WTC11 (cell line): ENCODE data around the gene NAALADL2. TPM values are rescaled to one million over a fixed set of nuclear protein-coding genes. Genes with fewer than 3 reads are reported as not detected.

Experiments
- ATAC-seq: fragments of 200-7000 bp; cut with Tn5 transposase; 2 replicates; pipeline ENCODE4 v1.10.0; 2021; ENCODE audit warnings: mild to moderate bottlenecking, moderate library complexity
- CTCF ChIA-PET: fragments of 300-600 bp; sonication (Branson Sonifier 250); formaldehyde crosslinking; loops from one replicate; lab custom pipeline; 2021; ENCODE audit warnings: antibody characterized with exemption; lab: Charles Lee
- POLR2A ChIA-PET: fragments of 350-600 bp; sonication (Branson Sonifier 250); formaldehyde crosslinking; loops from one replicate; lab custom pipeline; 2021; ENCODE audit warnings: antibody characterized with exemption; lab: Charles Lee
- DNase-seq: peaks from one replicate; pipeline ENCODE4 v3.0.0; 2021; ENCODE audit warnings: low spot score
- H3K27ac Mint-ChIP-seq: 2 replicates; pipeline ENCODE4 v1.8.0; 2021; ENCODE audit warnings: mixed read lengths
- H3K27me3 Mint-ChIP-seq: 2 replicates; pipeline ENCODE4 v1.8.0; 2021; ENCODE audit warnings: low read depth, mild to moderate bottlenecking, moderate library complexity, mixed read lengths
- H3K36me3 Mint-ChIP-seq: 2 replicates; pipeline ENCODE4 v1.8.0; 2021; ENCODE audit warnings: mixed read lengths
- H3K4me1 Mint-ChIP-seq: 2 replicates; pipeline ENCODE4 v1.8.0; 2022; ENCODE audit warnings: mixed read lengths
- H3K4me3 Mint-ChIP-seq: 2 replicates; pipeline ENCODE4 v1.8.0; 2021; ENCODE audit warnings: mild to moderate bottlenecking, moderate library complexity, mixed read lengths
- H3K9me3 Mint-ChIP-seq: 2 replicates; pipeline ENCODE4 v1.8.0; 2021; ENCODE audit warnings: mixed read lengths
- AR ChIP-seq: fragments of 250-450 bp; sonication (Bioruptor Pico); IDR thresholded peaks from 2 replicates; pipeline ENCODE4 v1.9.0; 2021; ENCODE audit warnings: mild to moderate bottlenecking
- ATF6 ChIP-seq: sonication (generic); formaldehyde crosslinking; IDR thresholded peaks from 2 replicates; pipeline ENCODE4 v1.8.1; 2023; ENCODE audit warnings: mild to moderate bottlenecking, missing genetic modification reagents
- ETV6 ChIP-seq: sonication (generic); formaldehyde crosslinking; IDR thresholded peaks from 2 replicates; pipeline ENCODE4 v1.8.1; 2022; ENCODE audit warnings: mild to moderate bottlenecking, missing genetic modification reagents
- GTF2I ChIP-seq: fragments of 250-450 bp; sonication (Bioruptor Pico); conservative IDR thresholded peaks from 2 replicates; pipeline ENCODE4 v1.4.0; 2021; ENCODE audit warnings: mild to moderate bottlenecking
- HMGA2 ChIP-seq: fragments of 250-450 bp; sonication (Bioruptor Pico); IDR thresholded peaks from 2 replicates; pipeline ENCODE4 v1.4.0; 2021; ENCODE audit warnings: mild to moderate bottlenecking, moderate library complexity
- IRF2 ChIP-seq: sonication (generic); formaldehyde crosslinking; IDR thresholded peaks from 2 replicates; pipeline ENCODE4 v1.8.0; 2022; ENCODE audit warnings: low read depth, missing genetic modification reagents, borderline replicate concordance
- JUN ChIP-seq: sonication (generic); formaldehyde crosslinking; IDR thresholded peaks from 2 replicates; pipeline ENCODE4 v1.8.0; 2023; ENCODE audit warnings: mild to moderate bottlenecking, missing genetic modification reagents
- MXD4 ChIP-seq: fragments of 250-450 bp; sonication (Bioruptor Pico); IDR thresholded peaks from 2 replicates; pipeline ENCODE4 v1.8.0; 2021; ENCODE audit warnings: mild to moderate bottlenecking, moderate library complexity, borderline replicate concordance
- NFATC4 ChIP-seq: fragments of 250-450 bp; sonication (Bioruptor Pico); IDR thresholded peaks from 2 replicates; pipeline ENCODE4 v1.9.0; 2021; ENCODE audit warnings: mild to moderate bottlenecking
- NR2C2 ChIP-seq: sonication (generic); formaldehyde crosslinking; IDR thresholded peaks from 2 replicates; pipeline ENCODE4 v1.8.0; 2022; ENCODE audit warnings: mild to moderate bottlenecking, missing genetic modification reagents
- SMAD4 ChIP-seq: sonication (generic); formaldehyde crosslinking; IDR thresholded peaks from 2 replicates; pipeline ENCODE4 v1.8.0; 2022; ENCODE audit warnings: mild to moderate bottlenecking, missing genetic modification reagents
- TEAD4 ChIP-seq: sonication (generic); formaldehyde crosslinking; IDR thresholded peaks from 2 replicates; pipeline ENCODE4 v1.8.0; 2022; ENCODE audit warnings: mild to moderate bottlenecking, missing genetic modification reagents
- USF1 ChIP-seq: sonication (generic); formaldehyde crosslinking; IDR thresholded peaks from 2 replicates; pipeline ENCODE4 v1.8.0; 2022; ENCODE audit warnings: mild to moderate bottlenecking, missing genetic modification reagents
- ZNF138 ChIP-seq: sonication (generic); formaldehyde crosslinking; conservative IDR thresholded peaks from 2 replicates; pipeline ENCODE4 v1.8.1; 2022; ENCODE audit warnings: mild to moderate bottlenecking, moderate library complexity, missing genetic modification reagents
- ZNF232 ChIP-seq: sonication (generic); formaldehyde crosslinking; IDR thresholded peaks from 2 replicates; pipeline ENCODE4 v1.8.0; 2022; ENCODE audit warnings: mild to moderate bottlenecking, missing genetic modification reagents
- ZNF263 ChIP-seq: sonication (generic); formaldehyde crosslinking; IDR thresholded peaks from 2 replicates; pipeline ENCODE4 v1.8.1; 2022; ENCODE audit warnings: low read depth, mild to moderate bottlenecking, moderate library complexity, missing genetic modification reagents
- ZNF317 ChIP-seq: sonication (generic); formaldehyde crosslinking; IDR thresholded peaks from 2 replicates; pipeline ENCODE4 v1.8.1; 2023; ENCODE audit warnings: low read depth, mild to moderate bottlenecking, moderate library complexity, missing genetic modification reagents, borderline replicate concordance
- ZNF396 ChIP-seq: fragments of 250-450 bp; sonication (Bioruptor Pico); IDR thresholded peaks from 2 replicates; pipeline ENCODE4 v1.8.0; 2021; ENCODE audit warnings: mild to moderate bottlenecking, moderate library complexity, borderline replicate concordance
- ZNF425 ChIP-seq: fragments of 250-450 bp; sonication (Bioruptor Pico); conservative IDR thresholded peaks from 2 replicates; pipeline ENCODE4 v1.9.0; 2021; ENCODE audit warnings: mild to moderate bottlenecking
- total RNA-seq: library from RNA; stranded (reverse); gene quantifications from 3 replicates; pipeline ENCODE4 v1.2.3, GENCODE V29; 2021

The NAALADL2 gene
- total RNA-seq, 1 experiment from 2014 or later: 1.2 TPM

- TF ChIP-seq ATF6 (CRISPR knock-in tag): no peak
- no peak for TF ChIP-seq ZNF232 (CRISPR knock-in tag)
- TF ChIP-seq IRF2 (CRISPR knock-in tag): no peak
- TF ChIP-seq TEAD4 (CRISPR knock-in tag): no peak
- no peak for TF ChIP-seq ZNF317 (CRISPR knock-in tag)
- no peak for TF ChIP-seq ZNF138 (CRISPR knock-in tag)
- TF ChIP-seq GTF2I (CRISPR knock-in tag): no peak
- no peak for TF ChIP-seq SMAD4 (CRISPR knock-in tag)
- TF ChIP-seq ZNF425: no peak
- no peak for TF ChIP-seq NR2C2 (CRISPR knock-in tag)
- TF ChIP-seq USF1 (CRISPR knock-in tag): no peak
These were observed 890.8 kb downstream of the NAALADL2 start (continued) for GRCh38 chr3:175749981-175750380.

- no peak for ATAC-seq
- TF ChIP-seq AR (CRISPR knock-in tag) (no peak), NFATC4 (CRISPR knock-in tag) (no peak), ZNF396 (CRISPR knock-in tag) (no peak), ZNF263 (CRISPR knock-in tag) (no peak), ETV6 (CRISPR knock-in tag) (no peak), JUN (CRISPR knock-in tag) (no peak)
- TF ChIP-seq, all 79 proteins: peak for 0
- ChIA-PET POLR2A (no interaction called here), CTCF (no interaction called here)
- H3K36me3 Mint-ChIP-seq: no peaks in the 10 kb centered on the region
- no peak for DNase-seq
- H3K4me3 Mint-ChIP-seq: no peak overlapping the region
- peaks cover 2% of the 10 kb centered on the region; the same call in 1 of the 2 replicates for H3K9me3 Mint-ChIP-seq
- no peaks in the 10 kb centered on the region for H3K27me3 Mint-ChIP-seq
- H3K4me1 Mint-ChIP-seq: peaks cover 20% of the 10 kb centered on the region
- no peak overlapping the region for H3K27ac Mint-ChIP-seq
These were observed 892.0 kb downstream of the NAALADL2 start for GRCh38 chr3:175751089-175751488.

GRCh38 chr3:175763948-175764347, 904.8 kb downstream of the NAALADL2 start:
- Mint-ChIP-seq H3K36me3 (peaks cover 2% of the 10 kb centered on the region; the same call in 1 of the 2 replicates), H3K4me1 (no peaks in the 10 kb centered on the region), H3K27me3 (no peaks in the 10 kb centered on the region), H3K27ac (no peak overlapping the region), H3K4me3 (no peak overlapping the region), H3K9me3 (peaks cover 6% of the 10 kb centered on the region)
- TF ChIP-seq MXD4 (CRISPR knock-in tag) (no peak), HMGA2 (CRISPR knock-in tag) (peak; percentile 96)
- no peak for ATAC-seq
- ChIA-PET CTCF (no interaction called here), POLR2A (no interaction called here)
- no peak for DNase-seq
